ENCODE data around the gene PEF1.

GRCh38 chr1:31642897-31643296 is 1.8 kb downstream of the PEF1 start:
- TF ChIP-seq, protein P1, sequence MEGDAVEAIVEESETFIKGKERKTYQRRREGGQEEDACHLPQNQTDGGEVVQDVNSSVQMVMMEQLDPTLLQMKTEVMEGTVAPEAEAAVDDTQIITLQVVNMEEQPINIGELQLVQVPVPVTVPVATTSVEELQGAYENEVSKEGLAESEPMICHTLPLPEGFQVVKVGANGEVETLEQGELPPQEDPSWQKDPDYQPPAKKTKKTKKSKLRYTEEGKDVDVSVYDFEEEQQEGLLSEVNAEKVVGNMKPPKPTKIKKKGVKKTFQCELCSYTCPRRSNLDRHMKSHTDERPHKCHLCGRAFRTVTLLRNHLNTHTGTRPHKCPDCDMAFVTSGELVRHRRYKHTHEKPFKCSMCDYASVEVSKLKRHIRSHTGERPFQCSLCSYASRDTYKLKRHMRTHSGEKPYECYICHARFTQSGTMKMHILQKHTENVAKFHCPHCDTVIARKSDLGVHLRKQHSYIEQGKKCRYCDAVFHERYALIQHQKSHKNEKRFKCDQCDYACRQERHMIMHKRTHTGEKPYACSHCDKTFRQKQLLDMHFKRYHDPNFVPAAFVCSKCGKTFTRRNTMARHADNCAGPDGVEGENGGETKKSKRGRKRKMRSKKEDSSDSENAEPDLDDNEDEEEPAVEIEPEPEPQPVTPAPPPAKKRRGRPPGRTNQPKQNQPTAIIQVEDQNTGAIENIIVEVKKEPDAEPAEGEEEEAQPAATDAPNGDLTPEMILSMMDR (IDR thresholded peaks at IDR 0.05): no peak
- TF ChIP-seq ZFX (IDR thresholded peaks at IDR 0.05; ENCODE audit: borderline replicate concordance): no peak

Measured in 22Rv1 (cell line).